HG03175 (cell line): ENCODE data around the gene CCDC134.
"Not testable (repeated sequence)": the region's sequence is repeated elsewhere in the genome, so short reads cannot be mapped to it uniquely, and the experiment has no call there.

ENCODE experiments used
- ATAC-seq: cut with Tn5 transposase; IDR thresholded peaks from one replicate; pipeline ENCODE4 v1.9.1; 2021; ENCODE audit warnings: mild to moderate bottlenecking, moderate library complexity; ENCODE audit not compliant: unreplicated experiment

The CCDC134 gene

GRCh38 chr22:41822317-41823057 is 22.0 kb downstream of the CCDC134 start:
- no peak for ATAC-seq

GRCh38 chr22:41823797-41824196 is 23.3 kb downstream of the CCDC134 start:
- no peak for ATAC-seq

GRCh38 chr22:41825376-41825775 is 24.9 kb downstream of the CCDC134 start:
- ATAC-seq: no peak

- ATAC-seq: no peak
Measured at GRCh38 chr22:41826021-41826420, 25.5 kb downstream of the CCDC134 start.

- no peak for ATAC-seq
Measured at GRCh38 chr22:41826430-41827383, 26.2 kb downstream of the CCDC134 start.

- ATAC-seq: no peak
Measured at GRCh38 chr22:41827671-41828070, 27.2 kb downstream of the CCDC134 start.

- ATAC-seq: no peak
Measured at GRCh38 chr22:41828516-41828915, 28.0 kb downstream of the CCDC134 start.

GRCh38 chr22:41830174-41830573 is 29.7 kb downstream of the CCDC134 start:
- ATAC-seq: no peak

DNA sequence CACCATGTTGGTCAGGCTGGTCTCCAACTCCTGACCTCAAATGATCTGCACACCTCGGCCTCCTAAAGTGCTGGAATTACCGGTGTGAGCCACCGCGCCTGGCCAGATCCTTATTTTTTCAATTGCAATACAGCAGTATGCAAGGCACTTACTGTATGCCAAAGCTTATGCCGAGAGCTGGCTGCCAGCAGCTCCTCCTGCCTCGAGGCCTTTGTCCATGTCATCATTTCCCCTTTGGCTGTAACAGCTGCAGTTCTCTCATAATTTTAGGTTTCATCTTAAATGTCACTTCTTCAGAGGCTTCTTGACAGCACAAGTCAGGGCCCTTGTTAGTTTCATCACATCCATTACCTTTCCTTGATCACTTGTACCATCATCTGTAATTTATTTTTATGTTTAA is 30.9 kb downstream of the CCDC134 start:
- ATAC-seq: no peak

- no peak for ATAC-seq
Measured at GRCh38 chr22:41831828-41832552, 31.5 kb downstream of the CCDC134 start.

GRCh38 chr22:41832553-41833368 is 32.3 kb downstream of the CCDC134 start, which contains the start of gene SREBF2:
Gene SREBF2, plus strand, starts transcription at chr22:41833105. Its CDS starts 166 bp downstream, at chr22:41833271.
- peak; percentile 88 for ATAC-seq

- peak; percentile 15 for ATAC-seq
Measured at GRCh38 chr22:41833369-41834004, 33.0 kb downstream of the CCDC134 start.

DNA sequence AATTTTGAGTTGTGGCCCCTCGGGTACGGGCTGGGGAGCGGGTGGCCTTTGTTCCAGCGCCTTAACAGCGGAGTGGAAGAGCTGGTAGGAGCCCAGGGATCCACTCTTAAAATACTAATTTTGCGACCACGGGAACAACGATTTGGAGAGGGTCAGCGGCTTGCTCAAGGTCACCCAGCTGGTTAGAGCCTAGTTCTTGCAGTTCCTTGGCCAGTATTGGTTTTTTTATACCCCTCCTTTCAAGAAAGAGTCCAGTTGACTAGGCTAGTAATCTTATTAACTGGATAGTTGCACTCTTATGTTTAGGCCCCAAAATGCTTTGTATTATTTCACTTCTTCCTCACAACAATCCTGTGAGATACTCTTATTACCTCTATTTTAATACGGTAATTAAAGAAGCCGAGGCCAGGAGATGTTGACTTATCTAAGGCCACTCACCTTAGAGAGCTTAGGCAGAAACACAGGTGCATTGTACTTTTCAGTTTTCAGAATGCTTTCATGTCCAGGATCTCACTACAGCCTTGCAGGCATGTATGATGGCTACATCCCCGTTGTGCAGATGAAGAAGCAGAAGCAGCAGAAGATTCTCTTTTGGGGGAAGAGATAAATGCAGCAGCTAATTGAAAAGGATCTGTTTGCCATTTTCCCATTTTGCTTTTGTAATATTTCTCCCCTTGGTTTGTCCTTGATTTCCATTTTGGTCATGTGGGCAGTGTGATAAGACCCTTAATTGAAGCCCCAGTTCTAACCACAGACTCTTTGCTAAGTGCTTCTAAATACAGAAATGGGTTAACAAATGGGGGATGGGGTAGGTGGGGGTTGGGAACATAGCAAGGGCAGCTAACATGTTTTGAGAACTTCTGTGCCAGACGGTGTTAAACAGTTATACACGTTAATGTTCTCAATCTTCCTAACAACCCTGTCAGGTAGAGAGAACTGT is 33.8 kb downstream of the CCDC134 start:
- no peak for ATAC-seq

GRCh38 chr22:41835462-41835861 is 35.0 kb downstream of the CCDC134 start:
- not testable (repeated sequence) for ATAC-seq

GRCh38 chr22:41836551-41836950 is 36.1 kb downstream of the CCDC134 start:
- ATAC-seq: no peak

GRCh38 chr22:41838842-41839618 is 38.6 kb downstream of the CCDC134 start:
- no peak for ATAC-seq

- no peak for ATAC-seq
Measured at GRCh38 chr22:41840216-41840615, 39.7 kb downstream of the CCDC134 start.
